GM18526 (cell line): ENCODE data around the gene LMF1.

ENCODE experiments used
- POLR2A ChIP-seq: IDR thresholded peaks from 3 replicates; pipeline ENCODE4 v1.6.1; 2011; ENCODE audit not compliant: insufficient read length; ENCODE audit errors: extremely low read depth

Gene LMF1

GRCh38 chr16:875182-876040 lies 95.4 kb downstream of the LMF1 start:
- TF ChIP-seq POLR2A = no peak

- no peak for TF ChIP-seq POLR2A
Measured at GRCh38 chr16:874366-875181, 96.2 kb downstream of the LMF1 start.

GRCh38 chr16:873889-874288 lies 96.9 kb downstream of the LMF1 start:
- TF ChIP-seq POLR2A = no peak

GRCh38 chr16:873243-873661 lies 97.5 kb downstream of the LMF1 start:
- no peak for TF ChIP-seq POLR2A

- no peak for TF ChIP-seq POLR2A
Measured at GRCh38 chr16:872436-873242, 98.1 kb downstream of the LMF1 start.

- no peak for TF ChIP-seq POLR2A
Measured at GRCh38 chr16:871562-872345, 99.0 kb downstream of the LMF1 start.

- no peak for TF ChIP-seq POLR2A
Measured at GRCh38 chr16:870856-871561, 99.8 kb downstream of the LMF1 start.

GRCh38 chr16:869823-870641 lies 100.8 kb downstream of the LMF1 start:
- TF ChIP-seq POLR2A = no peak

GRCh38 chr16:868846-869822 lies 101.7 kb downstream of the LMF1 start:
- no peak for TF ChIP-seq POLR2A

- no peak for TF ChIP-seq POLR2A
Measured at GRCh38 chr16:868386-868755, 102.4 kb downstream of the LMF1 start.

GRCh38 chr16:867421-868385 lies 103.1 kb downstream of the LMF1 start:
- TF ChIP-seq POLR2A = no peak
